ENCODE data around the gene KREMEN2. TPM values are rescaled to one million over a fixed set of nuclear protein-coding genes. Genes with fewer than 3 reads are reported as not detected.

Gene KREMEN2
- total RNA-seq, 1 donor from 2014 or later, result 0.48 TPM

- no peak for DNase-seq (ENCODE audit: low spot score)
These were observed 13.4 kb downstream of the KREMEN2 start for GRCh38 chr16:2977440-2977839.

GRCh38 chr16:2979669-2980226, 15.7 kb downstream of the KREMEN2 start:
- DNase-seq (ENCODE audit: low spot score), result no peak

GRCh38 chr16:2980227-2981176, 16.4 kb downstream of the KREMEN2 start, which contains the start of gene PKMYT1:
TSS of gene PKMYT1 (minus strand) at chr16:2980446. CDS start at chr16:2979657, 789 bp downstream.
- DNase-seq (ENCODE audit: low spot score), result peak; percentile 94

GRCh38 chr16:2981177-2981898, 17.3 kb downstream of the KREMEN2 start:
- DNase-seq (ENCODE audit: low spot score), result no peak

GRCh38 chr16:2981899-2982250, 17.8 kb downstream of the KREMEN2 start:
- no peak for DNase-seq (ENCODE audit: low spot score)

GRCh38 chr16:2982402-2982801, 18.3 kb downstream of the KREMEN2 start:
- no peak for DNase-seq (ENCODE audit: low spot score)

- peak; percentile 74 for DNase-seq (ENCODE audit: low spot score)
These were observed 19.6 kb downstream of the KREMEN2 start for GRCh38 chr16:2983706-2984136.

GRCh38 chr16:2985462-2985861, 21.4 kb downstream of the KREMEN2 start:
- DNase-seq (ENCODE audit: low spot score), result no peak

GRCh38 chr16:2985893-2986355, 21.8 kb downstream of the KREMEN2 start:
- no peak for DNase-seq (ENCODE audit: low spot score)

GRCh38 chr16:2986623-2987188, 22.6 kb downstream of the KREMEN2 start:
- no peak for DNase-seq (ENCODE audit: low spot score)

GRCh38 chr16:2987286-2987685, 23.2 kb downstream of the KREMEN2 start:
- DNase-seq (ENCODE audit: low spot score), result no peak

- peak; percentile 82 for DNase-seq (ENCODE audit: low spot score)
These were observed 23.8 kb downstream of the KREMEN2 start for GRCh38 chr16:2987833-2988232.

- DNase-seq (ENCODE audit: low spot score), result no peak
These were observed 24.6 kb downstream of the KREMEN2 start for GRCh38 chr16:2988590-2989099.

GRCh38 chr16:2990891-2991290, 26.8 kb downstream of the KREMEN2 start:
- no peak for DNase-seq (ENCODE audit: low spot score)

- DNase-seq (ENCODE audit: low spot score), result no peak
These were observed 27.6 kb downstream of the KREMEN2 start for GRCh38 chr16:2991566-2992261.

GRCh38 chr16:2992383-2993081, 28.5 kb downstream of the KREMEN2 start:
- DNase-seq (ENCODE audit: low spot score), result no peak

GRCh38 chr16:2996298-2996697, 32.2 kb downstream of the KREMEN2 start:
- no peak for DNase-seq (ENCODE audit: low spot score)

GRCh38 chr16:2999929-3000328, 35.9 kb downstream of the KREMEN2 start:
- no peak for DNase-seq (ENCODE audit: low spot score)

GRCh38 chr16:3000540-3000939, 36.5 kb downstream of the KREMEN2 start:
- DNase-seq (ENCODE audit: low spot score), result no peak

GRCh38 chr16:3001316-3001715, 37.2 kb downstream of the KREMEN2 start:
- DNase-seq (ENCODE audit: low spot score), result no peak
